H9 (cell line): Measurements from ENCODE around the gene XRN1. TPM values are rescaled to one million over a fixed set of nuclear protein-coding genes. Genes with fewer than 3 reads are reported as not detected.

Experiments used
- DNase-seq: peaks from one replicate; pipeline ENCODE4 v3.0.0-alpha.2; 2017
- H2AFZ ChIP-seq: one replicate; pipeline ENCODE4 v1.6.1; 2013; ENCODE audit warnings: mild to moderate bottlenecking, low read length, control low read depth, moderate library complexity
- H2AK5ac ChIP-seq: 2 replicates; pipeline ENCODE4 v1.6.1; 2013; ENCODE audit warnings: low read length, control low read depth, mixed read lengths; ENCODE audit not compliant: insufficient read length
- H2BK120ac ChIP-seq: one replicate; pipeline ENCODE4 v1.6.1; 2013; ENCODE audit warnings: low read depth, mild to moderate bottlenecking, low read length, control low read depth, inconsistent platforms; ENCODE audit not compliant: poor library complexity, severe bottlenecking
- H2BK12ac ChIP-seq: 2 replicates; pipeline ENCODE4 v1.6.1; 2013; ENCODE audit warnings: low read length, control low read depth, mixed read lengths, low read depth; ENCODE audit not compliant: insufficient read length
- H2BK15ac ChIP-seq: 2 replicates; pipeline ENCODE4 v1.6.1; 2013; ENCODE audit warnings: low read depth, low read length, control low read depth
- H2BK20ac ChIP-seq: one replicate; pipeline ENCODE4 v1.6.1; 2013; ENCODE audit warnings: low read depth, mild to moderate bottlenecking, low read length, control low read depth, inconsistent platforms; ENCODE audit not compliant: poor library complexity, severe bottlenecking
- H2BK5ac ChIP-seq: 2 replicates; pipeline ENCODE4 v1.6.1; 2013; ENCODE audit warnings: low read length, control low read depth, mixed read lengths; ENCODE audit not compliant: insufficient read length
- H3K14ac ChIP-seq: 2 replicates; pipeline ENCODE4 v1.6.1; 2013; ENCODE audit warnings: low read length, control low read depth; ENCODE audit not compliant: insufficient read depth
- H3K18ac ChIP-seq: 2 replicates; pipeline ENCODE4 v1.6.1; 2013; ENCODE audit warnings: low read depth, mild to moderate bottlenecking, mixed read lengths, low read length, control low read depth; ENCODE audit not compliant: insufficient read length
- H3K23ac ChIP-seq: 2 replicates; pipeline ENCODE4 v1.6.1; 2013; ENCODE audit warnings: low read length, control low read depth, mixed read lengths, low read depth; ENCODE audit not compliant: insufficient read length
- H3K23me2 ChIP-seq: 2 replicates; pipeline ENCODE4 v1.6.1; 2013; ENCODE audit warnings: low read depth, mild to moderate bottlenecking, mixed read lengths, low read length, control low read depth; ENCODE audit not compliant: insufficient read length, poor library complexity, severe bottlenecking
- H3K27ac ChIP-seq: 2 replicates; pipeline ENCODE4 v1.5.1; 2013; ENCODE audit warnings: low read length, control low read depth, mixed read lengths, low read depth; ENCODE audit not compliant: insufficient read length
- H3K27me3 ChIP-seq: 2 replicates; pipeline ENCODE4 v1.6.1; 2013; ENCODE audit warnings: low read length, control low read depth, inconsistent platforms; ENCODE audit not compliant: insufficient read depth
- H3K4ac ChIP-seq: 2 replicates; pipeline ENCODE4 v1.6.1; 2013; ENCODE audit warnings: low read depth, mild to moderate bottlenecking, control low read depth, inconsistent platforms, low read length, moderate library complexity
- H3K4me1 ChIP-seq: 2 replicates; pipeline ENCODE4 v1.6.1; 2013; ENCODE audit warnings: low read length, control low read depth, inconsistent platforms; ENCODE audit not compliant: insufficient read depth
- H3K4me2 ChIP-seq: 2 replicates; pipeline ENCODE4 v1.6.1; 2013; ENCODE audit warnings: low read length, control low read depth, mixed read lengths; ENCODE audit not compliant: insufficient read length, insufficient read depth
- H3K56ac ChIP-seq: 2 replicates; pipeline ENCODE4 v1.6.1; 2013; ENCODE audit warnings: low read depth, mild to moderate bottlenecking, mixed read lengths, low read length, control low read depth; ENCODE audit not compliant: insufficient read length
- H3K79me1 ChIP-seq: 2 replicates; pipeline ENCODE4 v1.6.1; 2013; ENCODE audit warnings: low read depth, mild to moderate bottlenecking, moderate library complexity, low read length, control low read depth, inconsistent platforms; ENCODE audit not compliant: insufficient read depth, poor library complexity, severe bottlenecking
- H3K79me2 ChIP-seq: 2 replicates; pipeline ENCODE4 v1.6.1; 2013; ENCODE audit warnings: low read length, control low read depth, inconsistent platforms; ENCODE audit not compliant: insufficient read depth
- H3K9ac ChIP-seq: 2 replicates; pipeline ENCODE4 v1.6.1; 2013; ENCODE audit warnings: low read length, control low read depth, mixed read lengths; ENCODE audit not compliant: insufficient read length; ENCODE audit errors: extremely low read depth
- H3K9me3 ChIP-seq: one replicate; pipeline ENCODE4 v1.6.1; 2013; ENCODE audit warnings: low read depth, low read length, inconsistent platforms; ENCODE audit not compliant: control insufficient read depth
- H3T11ph ChIP-seq: one replicate; pipeline ENCODE4 v1.6.1; 2013; ENCODE audit warnings: mild to moderate bottlenecking, low read length, control low read depth, inconsistent platforms
- H4K20me1 ChIP-seq: one replicate; pipeline ENCODE4 v1.6.1; 2013; ENCODE audit not compliant: control insufficient read depth, insufficient read length, insufficient read depth
- H4K5ac ChIP-seq: 2 replicates; pipeline ENCODE4 v1.6.1; 2013; ENCODE audit warnings: low read depth, mild to moderate bottlenecking, mixed read lengths, low read length, control low read depth; ENCODE audit not compliant: insufficient read length
- H4K8ac ChIP-seq: replicated peaks from 2 replicates; pipeline ENCODE4 v1.6.1; 2013; ENCODE audit warnings: low read length, control low read depth, mixed read lengths, low read depth; ENCODE audit not compliant: insufficient read length
- H4K91ac ChIP-seq: 2 replicates; pipeline ENCODE4 v1.6.1; 2013; ENCODE audit warnings: low read depth, mild to moderate bottlenecking, moderate library complexity, mixed read lengths, low read length, control low read depth; ENCODE audit not compliant: insufficient read length
- H3K27ac Mint-ChIP-seq, 3 experiments: 2 replicates in 2 of 3; 3 replicates in 1 of 3; pipeline ENCODE4 v1.8.0; 2020 to 2021; ENCODE audit warnings: mixed read lengths in 3 of 3, mild to moderate bottlenecking in 1 of 3, moderate library complexity in 1 of 3
- H3K27me3 Mint-ChIP-seq: 2 replicates; pipeline ENCODE4 v1.8.0; 2021; ENCODE audit warnings: low read depth, mild to moderate bottlenecking, moderate library complexity, mixed read lengths
- H3K36me3 Mint-ChIP-seq, 3 experiments: 2 replicates in 2 of 3; 3 replicates in 1 of 3; pipeline ENCODE4 v1.8.0; 2020 to 2021; ENCODE audit warnings: low read depth in 3 of 3, mixed read lengths in 3 of 3; ENCODE audit not compliant: insufficient read depth in 1 of 3
- H3K4me1 Mint-ChIP-seq, 2 experiments: 2 replicates each; pipeline ENCODE4 v1.8.0; 2020; ENCODE audit warnings: mixed read lengths in 2 of 2
- H3K4me3 Mint-ChIP-seq, 2 experiments: 2 replicates in 1 of 2; 3 replicates in 1 of 2; pipeline ENCODE4 v1.8.0; 2020 to 2021; ENCODE audit warnings: mild to moderate bottlenecking in 2 of 2, mixed read lengths in 2 of 2, moderate library complexity in 1 of 2
- H3K9me3 Mint-ChIP-seq, 2 experiments: 2 replicates in 1 of 2; 3 replicates in 1 of 2; pipeline ENCODE4 v1.8.0; 2020; ENCODE audit warnings: mild to moderate bottlenecking in 2 of 2, mixed read lengths in 2 of 2, moderate library complexity in 1 of 2
- CTCF ChIP-seq: fragments of 200-600 bp; sonication (generic); conservative IDR thresholded peaks from 3 replicates; pipeline ENCODE4 v1.8.0; 2021; ENCODE audit warnings: antibody characterized with exemption, mild to moderate bottlenecking
- WGBS: extraction: QIAGEN DNeasy Blood & Tissue Kit; methylation state at CpG from one replicate; pipeline ENCODE4 v1.1.7; 2013; ENCODE audit warnings: missing lambda C conversion rate, low lambda C conversion rate, mixed read lengths; ENCODE audit not compliant: insufficient read length; ENCODE audit errors: extremely low coverage; 5-methylcytosine and 5-hydroxymethylcytosine counted together
- total RNA-seq: library from RNA; stranded (reverse); gene quantifications from 2 replicates; pipeline ENCODE4 v1.2.1, GENCODE V29; 2021

The XRN1 gene
- total RNA-seq, 1 experiment from 2014 or later: 15.0 TPM

- Histone ChIP-seq H3K9ac (no peak overlapping the region), H2AK5ac (no peak overlapping the region), H4K8ac (no peak overlapping the region), H3K4me1 (no peaks in the 10 kb centered on the region), H2BK5ac (no peak overlapping the region), H3K14ac (no peak overlapping the region), H3K27me3 (no peaks in the 10 kb centered on the region), H2BK20ac (no peak overlapping the region), H3T11ph (no peak overlapping the region), H3K4me2 (no peak overlapping the region), H3K23me2 (no peaks in the 10 kb centered on the region), H4K20me1 (no peaks in the 10 kb centered on the region), H3K79me2 (no peaks in the 10 kb centered on the region), H3K23ac (no peak overlapping the region), H3K27ac (no peak overlapping the region), H2BK120ac (no peak overlapping the region), H3K79me1 (no peaks in the 10 kb centered on the region), H3K4ac (no peak overlapping the region), H2AFZ (no peak overlapping the region), H4K91ac (no peak overlapping the region), H3K56ac (no peak overlapping the region), H2BK12ac (no peak overlapping the region), H3K9me3 (no peaks in the 10 kb centered on the region), H3K18ac (no peak overlapping the region), H4K5ac (no peak overlapping the region), H2BK15ac (no peak overlapping the region)
- Mint-ChIP-seq H3K4me3 (no peak overlapping the region), H3K27me3 (peaks cover 11% of the 10 kb centered on the region), H3K36me3 (peaks cover 0 to 9% (median 5%) of the 10 kb centered on the region in 3 experiments; a peak in 4 of 7 replicates), H3K4me1 (no peaks in the 10 kb centered on the region), H3K27ac (no peak overlapping the region), H3K9me3 (peaks cover 8 to 12% of the 10 kb centered on the region in 2 experiments; a peak in 4 of 5 replicates)
- no peak for DNase-seq
- TF ChIP-seq CTCF: no peak
- no CpG with 5 or more reads among the region's 2 CpGs for WGBS
Measured at GRCh38 chr3:142276781-142277180, 171.1 kb downstream of the XRN1 start.
